Measurements from ENCODE around the gene XRCC1. TPM values are rescaled to one million over a fixed set of nuclear protein-coding genes. Genes with fewer than 3 reads are reported as not detected.

The XRCC1 gene
- total and polyA plus RNA-seq, 2 of the 4 experiments (the other 2 are of a cell fraction) = 12.5 to 21.3 TPM

- H2AK9ac ChIP-seq (replicated peaks; ENCODE audit: low read depth, low read length, poor library complexity) = no peak overlapping the region
- no peak overlapping the region for H3K23ac ChIP-seq (ENCODE audit: low read depth, low read length)
- H3K4me3 ChIP-seq (ENCODE audit: insufficient read depth, low read depth, low read length) = no peak overlapping the region
- DNase-seq = no peak
- H4K8ac ChIP-seq (ENCODE audit: low read depth in 2 of 2, low read length in 2 of 2) = no peak overlapping the region
- peaks cover 3% of the 10 kb centered on the region for H3K9me1 ChIP-seq (ENCODE audit: insufficient read depth, low read length)
- H2BK15ac ChIP-seq (ENCODE audit: low read depth, low read length) = no peak overlapping the region
- no peak overlapping the region for H2AFZ ChIP-seq (replicated peaks; ENCODE audit: low read length, poor library complexity)
- no peak overlapping the region for H2BK120ac ChIP-seq (ENCODE audit: low read depth, low read length)
- CTCF ChIA-PET = no interaction called here
- H3K27me3 ChIP-seq (ENCODE audit: control insufficient read depth, insufficient read depth, low read length) = no peaks in the 10 kb centered on the region
- no peak overlapping the region for H3K56ac ChIP-seq (ENCODE audit: extremely low read depth, insufficient read depth, low read length)
- no peak overlapping the region for H3K14ac ChIP-seq (replicated peaks; ENCODE audit: low read depth, low read length)
- no peak overlapping the region for H4K91ac ChIP-seq (ENCODE audit: insufficient read depth, low read depth, low read length)
- H3K27ac ChIP-seq (ENCODE audit: insufficient read depth, low read length) = no peak overlapping the region
- no peak overlapping the region for H3K9ac ChIP-seq (ENCODE audit: low read depth, low read length)
- H3K4me1 ChIP-seq (ENCODE audit: control insufficient read depth, insufficient read depth, low read length) = peaks cover 5% of the 10 kb centered on the region
- no peak overlapping the region for H3K18ac ChIP-seq (ENCODE audit: low read depth, low read length)
- whole genome bisulfite sequencing, 2 experiments (ENCODE audit: extremely low coverage in 2 of 2, insufficient read length in 1 of 2) = 71% methylated on average over 1 of the region's 3 CpGs; no CpG with 5 or more reads in 1 of the 2 experiments
- H3K9me3 ChIP-seq (ENCODE audit: control insufficient read depth, insufficient read depth, low read length) = no peaks in the 10 kb centered on the region
- no peaks in the 10 kb centered on the region for H4K20me1 ChIP-seq (ENCODE audit: insufficient read depth, low read length)
- intact Hi-C loops (cut with micrococcal nuclease) = no loop called here
- dilution Hi-C loops (cut with HindIII; ENCODE audit: low sequenced_read_pairs, unreplicated experiment) = no loop called here
- no peaks in the 10 kb centered on the region for H3K36me3 ChIP-seq (ENCODE audit: control insufficient read depth, insufficient read depth, low read length)
- no peak overlapping the region for H2BK20ac ChIP-seq (ENCODE audit: low read depth, low read length)
- POLR2A ChIA-PET (ENCODE audit: unreplicated experiment) = no interaction called here
- H3K4ac ChIP-seq (ENCODE audit: low read depth, low read length) = no peak overlapping the region
- no peak overlapping the region for H2BK5ac ChIP-seq (ENCODE audit: low read depth, low read length, poor library complexity, severe bottlenecking)
- H4K5ac ChIP-seq (ENCODE audit: low read depth, low read length) = no peak overlapping the region
- peaks cover 7 to 18% of the 10 kb centered on the region in 2 experiments for H3K79me1 ChIP-seq (ENCODE audit: low read depth in 1 of 2, low read length in 2 of 2)
- no TSS peak for BruUV-seq (replicated peaks)
- no peak overlapping the region for H2AK5ac ChIP-seq (ENCODE audit: low read depth, low read length)
- TF ChIP-seq MAZ (IDR thresholded peaks at IDR 0.05; ENCODE audit: borderline replicate concordance, low read depth, low read length) = no peak
- TF ChIP-seq ELK1 (IDR thresholded peaks at IDR 0.05; ENCODE audit: borderline replicate concordance, low read depth, low read length) = no peak
- no peak for TF ChIP-seq MXI1 (IDR thresholded peaks at IDR 0.05; ENCODE audit: borderline replicate concordance, low read depth, low read length)
- no peak for TF ChIP-seq CEBPB (IDR thresholded peaks at IDR 0.05; ENCODE audit: low read depth, low read length)
- no peak for TF ChIP-seq NFE2L2 (IDR thresholded peaks at IDR 0.05; ENCODE audit: low read depth, low read length)
- no peak for TF ChIP-seq BHLHE40 (IDR thresholded peaks at IDR 0.05; ENCODE audit: low read depth, low read length)
- TF ChIP-seq RCOR1 (IDR thresholded peaks at IDR 0.05; ENCODE audit: insufficient replicate concordance, low read length) = no peak
- TF ChIP-seq RAD21 (IDR thresholded peaks at IDR 0.05; ENCODE audit: low read length) = no peak
- no peak for TF ChIP-seq CTCF (conservative IDR thresholded peaks at IDR 0.05; ENCODE audit: low read depth, low read length)
- no peak for TF ChIP-seq SMC3 (IDR thresholded peaks at IDR 0.05; ENCODE audit: low read depth, low read length)
- TF ChIP-seq MAFK (IDR thresholded peaks at IDR 0.05; ENCODE audit: low read depth, low read length) = no peak
- no peak for TF ChIP-seq USF2 (IDR thresholded peaks at IDR 0.05; ENCODE audit: low read depth, low read length)
- TF ChIP-seq FOS (IDR thresholded peaks at IDR 0.05; ENCODE audit: low read depth, low read length) = no peak
- TF ChIP-seq RFX5 (IDR thresholded peaks at IDR 0.05; ENCODE audit: low read depth, low read length) = no peak
- no peak for TF ChIP-seq CHD1 (IDR thresholded peaks at IDR 0.05; ENCODE audit: low read depth, low read length)
- TF ChIP-seq POLR2A (IDR thresholded peaks at IDR 0.05; ENCODE audit: low read depth, low read length) = no peak
- H3K4me2 ChIP-seq (ENCODE audit: low read depth, low read length) = no peak overlapping the region
- no peak for ATAC-seq (ENCODE audit: low read depth)
- in situ Hi-C loops (cut with MboI; ENCODE audit: low sequenced_read_pairs) = no loop called here
Observed at GRCh38 chr19:43578787-43579186, 3.5 kb upstream of the XRCC1 start.
